ENCODE data around the gene ZNF628.
"Not testable (repeated sequence)": the region's sequence is repeated elsewhere in the genome, so short reads cannot be mapped to it uniquely, and the experiment has no call there.

Gene ZNF628

GRCh38 chr19:55476100-55476775 lies at the start of gene ZNF628:
ZNF628 (plus strand) TSS chr19:55476617; CDS start chr19:55479911, 3,294 bp downstream.
- DNase-seq (ENCODE audit: low read depth in 3 of 3) = peak; percentile 95 to 99 (median 97)

- DNase-seq (ENCODE audit: low read depth in 3 of 3) = no peak
Observed at GRCh38 chr19:55431183-55431582, 45.2 kb upstream of the ZNF628 start.

- no peak for DNase-seq (ENCODE audit: low read depth in 3 of 3)
Observed at GRCh38 chr19:55432241-55432959, 44.0 kb upstream of the ZNF628 start.

GRCh38 chr19:55433292-55433691 lies 43.1 kb upstream of the ZNF628 start:
- no peak for DNase-seq (ENCODE audit: low read depth in 3 of 3)

GRCh38 chr19:55434356-55434919 lies 42.0 kb upstream of the ZNF628 start:
- no peak for DNase-seq (ENCODE audit: low read depth in 3 of 3)

GRCh38 chr19:55435020-55435419 lies 41.4 kb upstream of the ZNF628 start:
- DNase-seq (ENCODE audit: low read depth in 3 of 3) = no peak

GRCh38 chr19:55436847-55437246 lies 39.6 kb upstream of the ZNF628 start:
- no peak for DNase-seq (ENCODE audit: low read depth in 3 of 3)

- DNase-seq (ENCODE audit: low read depth in 3 of 3) = no peak
Observed at GRCh38 chr19:55437410-55437809, 39.0 kb upstream of the ZNF628 start.

GRCh38 chr19:55439052-55439451 lies 37.4 kb upstream of the ZNF628 start:
- no peak for DNase-seq (ENCODE audit: low read depth in 3 of 3)

- DNase-seq (ENCODE audit: low read depth in 3 of 3) = no peak
Observed at GRCh38 chr19:55440411-55441105, 35.9 kb upstream of the ZNF628 start.

GRCh38 chr19:55441319-55441691 lies 35.1 kb upstream of the ZNF628 start:
- DNase-seq (ENCODE audit: low read depth in 3 of 3) = no peak

GRCh38 chr19:55441692-55442321 lies 34.6 kb upstream of the ZNF628 start:
- DNase-seq (ENCODE audit: low read depth in 3 of 3) = no peak

GRCh38 chr19:55442372-55442961 lies 34.0 kb upstream of the ZNF628 start:
- DNase-seq (ENCODE audit: low read depth in 3 of 3) = no peak

- DNase-seq (ENCODE audit: low read depth in 3 of 3) = no peak
Observed at GRCh38 chr19:55443045-55443823, 33.2 kb upstream of the ZNF628 start, which contains the start of gene SHISA7. SHISA7 (minus strand) TSS chr19:55443300; CDS start chr19:55442863, 437 bp downstream.

GRCh38 chr19:55443824-55444480 lies 32.5 kb upstream of the ZNF628 start:
- no peak for DNase-seq (ENCODE audit: low read depth in 3 of 3)

- DNase-seq (ENCODE audit: low read depth in 3 of 3) = no peak
Observed at GRCh38 chr19:55444646-55445045, 31.8 kb upstream of the ZNF628 start.

- no peak for DNase-seq (ENCODE audit: low read depth in 3 of 3)
Observed at GRCh38 chr19:55446060-55446459, 30.4 kb upstream of the ZNF628 start.

- DNase-seq (ENCODE audit: low read depth in 3 of 3) = no peak
Observed at GRCh38 chr19:55447421-55448174, 28.8 kb upstream of the ZNF628 start.

- not testable (repeated sequence) for DNase-seq (ENCODE audit: low read depth in 3 of 3)
Observed at GRCh38 chr19:55448175-55448490, 28.3 kb upstream of the ZNF628 start.

- DNase-seq (ENCODE audit: low read depth in 3 of 3) = no peak
Observed at GRCh38 chr19:55449469-55449868, 26.9 kb upstream of the ZNF628 start.
